OCI-LY7 (cell line): ENCODE data around the gene HTRA1.

ENCODE experiments used
- EZH2phosphoT487 ChIP-seq: fragments of 200-600 bp; sonication (generic); IDR thresholded peaks from 2 replicates; pipeline ENCODE4 v1.6.1; 2018; ENCODE audit warnings: low read depth, borderline replicate concordance, mild to moderate bottlenecking, mixed run types, antibody characterized with exemption, low read length, moderate library complexity, mixed read lengths
- TF ChIP-seq, protein P1 (sequence below): fragments of 200-600 bp; sonication (generic); conservative IDR thresholded peaks from 2 replicates; pipeline ENCODE4 v1.5.1; 2014; ENCODE audit warnings: mild to moderate bottlenecking, antibody characterized with exemption, low read length, moderate library complexity, mixed read lengths

- TF ChIP-seq, protein P1, sequence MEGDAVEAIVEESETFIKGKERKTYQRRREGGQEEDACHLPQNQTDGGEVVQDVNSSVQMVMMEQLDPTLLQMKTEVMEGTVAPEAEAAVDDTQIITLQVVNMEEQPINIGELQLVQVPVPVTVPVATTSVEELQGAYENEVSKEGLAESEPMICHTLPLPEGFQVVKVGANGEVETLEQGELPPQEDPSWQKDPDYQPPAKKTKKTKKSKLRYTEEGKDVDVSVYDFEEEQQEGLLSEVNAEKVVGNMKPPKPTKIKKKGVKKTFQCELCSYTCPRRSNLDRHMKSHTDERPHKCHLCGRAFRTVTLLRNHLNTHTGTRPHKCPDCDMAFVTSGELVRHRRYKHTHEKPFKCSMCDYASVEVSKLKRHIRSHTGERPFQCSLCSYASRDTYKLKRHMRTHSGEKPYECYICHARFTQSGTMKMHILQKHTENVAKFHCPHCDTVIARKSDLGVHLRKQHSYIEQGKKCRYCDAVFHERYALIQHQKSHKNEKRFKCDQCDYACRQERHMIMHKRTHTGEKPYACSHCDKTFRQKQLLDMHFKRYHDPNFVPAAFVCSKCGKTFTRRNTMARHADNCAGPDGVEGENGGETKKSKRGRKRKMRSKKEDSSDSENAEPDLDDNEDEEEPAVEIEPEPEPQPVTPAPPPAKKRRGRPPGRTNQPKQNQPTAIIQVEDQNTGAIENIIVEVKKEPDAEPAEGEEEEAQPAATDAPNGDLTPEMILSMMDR, result no peak
- TF ChIP-seq EZH2phosphoT487, result no peak
Measured at GRCh38 chr10:122455376-122456079, 5.8 kb upstream of the HTRA1 start.
